LHCN-M2 (cell line): ENCODE results near the gene RIMS1. TPM values are rescaled to one million over a fixed set of nuclear protein-coding genes. Genes with fewer than 3 reads are reported as not detected.

Experiments
- DNase-seq: peaks from one replicate; pipeline ENCODE4 v3.0.0-alpha.2; 2012; ENCODE audit warnings: low read depth
- total RNA-seq: library from RNA; depleted of rRNA; stranded (reverse); fragments of >200 nt; gene quantifications from 2 replicates; pipeline ENCODE4 v1.2.3, GENCODE V29; 2014

Gene RIMS1
- total RNA-seq, 1 experiment from 2014 or later, result 1.9 TPM

GRCh38 chr6:72411872-72412708, 525.7 kb downstream of the RIMS1 start:
- peak; percentile 77 for DNase-seq

- DNase-seq, result no peak
Measured at GRCh38 chr6:72412709-72413044, 526.3 kb downstream of the RIMS1 start.

- peak; percentile 91 for DNase-seq
Measured at GRCh38 chr6:72413884-72414283, 527.5 kb downstream of the RIMS1 start.

- DNase-seq, result no peak
Measured at GRCh38 chr6:72414657-72415056, 528.3 kb downstream of the RIMS1 start.

GRCh38 chr6:72416744-72417465, 530.6 kb downstream of the RIMS1 start:
- DNase-seq, result no peak

- no peak for DNase-seq
Measured at GRCh38 chr6:72417759-72418158, 531.4 kb downstream of the RIMS1 start.

GRCh38 chr6:72418495-72418894, 532.1 kb downstream of the RIMS1 start:
- DNase-seq, result peak; percentile 95

- DNase-seq, result no peak
Measured at GRCh38 chr6:72419966-72420365, 533.6 kb downstream of the RIMS1 start.

GRCh38 chr6:72420409-72420808, 534.1 kb downstream of the RIMS1 start:
- DNase-seq, result no peak

GRCh38 chr6:72421387-72421786, 535.0 kb downstream of the RIMS1 start:
- DNase-seq, result no peak

GRCh38 chr6:72422171-72422570, 535.8 kb downstream of the RIMS1 start:
- DNase-seq, result no peak

- DNase-seq, result no peak
Measured at GRCh38 chr6:72424476-72424875, 538.1 kb downstream of the RIMS1 start.

- DNase-seq, result peak; percentile 90
Measured at GRCh38 chr6:72425003-72425681, 538.8 kb downstream of the RIMS1 start.

- no peak for DNase-seq
Measured at GRCh38 chr6:72440611-72441010, 554.3 kb downstream of the RIMS1 start.

GRCh38 chr6:72446430-72446829, 560.1 kb downstream of the RIMS1 start:
- DNase-seq, result peak; percentile 19
